Measurements from ENCODE around the gene BMX. TPM values are rescaled to one million over a fixed set of nuclear protein-coding genes. Genes with fewer than 3 reads are reported as not detected.

BMX gene
- total RNA-seq, 2 donors from 2014 or later: not detected

DNA sequence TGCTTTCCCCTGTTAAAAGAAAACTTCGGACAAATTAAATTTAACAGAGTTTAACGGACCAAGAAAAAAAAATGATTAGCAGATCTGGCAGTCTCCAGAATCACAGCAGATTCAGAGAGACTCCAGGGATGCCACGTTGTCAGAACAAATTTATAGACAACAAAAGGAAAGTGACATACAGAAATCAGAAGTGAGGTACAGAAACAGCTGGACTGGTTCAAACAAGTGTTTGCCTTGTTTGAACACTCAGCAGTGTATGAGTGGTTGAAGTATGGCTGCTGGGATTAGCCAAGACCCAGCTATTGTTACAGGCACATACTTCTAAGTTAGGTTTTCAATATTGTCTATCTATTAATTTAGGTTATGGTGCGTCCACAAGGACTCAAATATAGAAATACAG is 26.6 kb upstream of the BMX start:
- no peak for DNase-seq
- TF ChIP-seq, protein P1, sequence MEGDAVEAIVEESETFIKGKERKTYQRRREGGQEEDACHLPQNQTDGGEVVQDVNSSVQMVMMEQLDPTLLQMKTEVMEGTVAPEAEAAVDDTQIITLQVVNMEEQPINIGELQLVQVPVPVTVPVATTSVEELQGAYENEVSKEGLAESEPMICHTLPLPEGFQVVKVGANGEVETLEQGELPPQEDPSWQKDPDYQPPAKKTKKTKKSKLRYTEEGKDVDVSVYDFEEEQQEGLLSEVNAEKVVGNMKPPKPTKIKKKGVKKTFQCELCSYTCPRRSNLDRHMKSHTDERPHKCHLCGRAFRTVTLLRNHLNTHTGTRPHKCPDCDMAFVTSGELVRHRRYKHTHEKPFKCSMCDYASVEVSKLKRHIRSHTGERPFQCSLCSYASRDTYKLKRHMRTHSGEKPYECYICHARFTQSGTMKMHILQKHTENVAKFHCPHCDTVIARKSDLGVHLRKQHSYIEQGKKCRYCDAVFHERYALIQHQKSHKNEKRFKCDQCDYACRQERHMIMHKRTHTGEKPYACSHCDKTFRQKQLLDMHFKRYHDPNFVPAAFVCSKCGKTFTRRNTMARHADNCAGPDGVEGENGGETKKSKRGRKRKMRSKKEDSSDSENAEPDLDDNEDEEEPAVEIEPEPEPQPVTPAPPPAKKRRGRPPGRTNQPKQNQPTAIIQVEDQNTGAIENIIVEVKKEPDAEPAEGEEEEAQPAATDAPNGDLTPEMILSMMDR (conservative IDR thresholded peaks at IDR 0.05): no peak
- 84 to 98% methylated on average over 2 to 3 of the region's 4 CpGs for WGBS, 2 experiments (ENCODE audit: insufficient coverage in 1 of 2, insufficient read length in 1 of 2)
- H3K27ac ChIP-seq (ENCODE audit: low read depth, low read length): no peak overlapping the region
- H3K4me3 ChIP-seq (ENCODE audit: low read length): no peak overlapping the region
- no peaks in the 10 kb centered on the region for H3K36me3 ChIP-seq (ENCODE audit: control insufficient read depth, insufficient read depth, low read length)
- no peak overlapping the region for H3K9ac ChIP-seq (ENCODE audit: extremely low read depth, low read length, poor library complexity, severe bottlenecking)
- no peaks in the 10 kb centered on the region for H3K27me3 ChIP-seq (ENCODE audit: control insufficient read depth, insufficient read depth, low read length, poor library complexity, severe bottlenecking)
- H3K9me3 ChIP-seq (ENCODE audit: control insufficient read depth, low read length): no peaks in the 10 kb centered on the region
- no peaks in the 10 kb centered on the region for H3K9me3 Mint-ChIP-seq
- peaks cover 11% of the 10 kb centered on the region for H3K4me1 Mint-ChIP-seq
- no peaks in the 10 kb centered on the region for H3K4me1 ChIP-seq (ENCODE audit: control insufficient read depth, insufficient read depth, low read length)
- no peaks in the 10 kb centered on the region for H3K27me3 Mint-ChIP-seq (ENCODE audit: insufficient read depth)
- H3K36me3 Mint-ChIP-seq (ENCODE audit: low read depth): peaks cover 9% of the 10 kb centered on the region
- H3K4me3 Mint-ChIP-seq: no peak overlapping the region
- no peak overlapping the region for H3K27ac Mint-ChIP-seq

DNA sequence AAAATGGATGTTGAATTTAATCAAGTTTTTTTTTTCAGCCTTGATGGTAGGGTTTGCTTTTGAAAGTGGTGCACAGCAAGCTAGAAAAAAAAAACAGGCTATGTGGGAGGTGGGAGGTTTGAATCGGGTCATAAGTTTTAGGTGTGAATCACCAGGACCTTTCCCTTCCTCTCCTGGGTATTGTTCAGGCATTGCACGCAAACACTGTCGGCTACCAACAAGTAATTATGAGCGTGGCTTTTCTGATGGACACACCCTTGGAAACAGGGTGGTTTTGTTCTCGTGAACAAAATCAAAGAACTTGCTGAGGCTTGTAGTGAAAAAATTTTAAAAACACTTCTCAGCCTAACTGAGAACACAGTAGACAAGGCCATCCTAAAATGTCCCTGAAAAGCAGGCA is 25.6 kb upstream of the BMX start:
- TF ChIP-seq, protein P1 (conservative IDR thresholded peaks at IDR 0.05): no peak
- Histone ChIP-seq H3K27ac (ENCODE audit: low read depth, low read length) (no peak overlapping the region), H3K9me3 (ENCODE audit: control insufficient read depth, low read length) (no peaks in the 10 kb centered on the region), H3K27me3 (ENCODE audit: control insufficient read depth, insufficient read depth, low read length, poor library complexity, severe bottlenecking) (no peaks in the 10 kb centered on the region), H3K4me3 (ENCODE audit: low read length) (no peak overlapping the region), H3K4me1 (ENCODE audit: control insufficient read depth, insufficient read depth, low read length) (no peaks in the 10 kb centered on the region), H3K36me3 (ENCODE audit: control insufficient read depth, insufficient read depth, low read length) (no peaks in the 10 kb centered on the region), H3K9ac (ENCODE audit: extremely low read depth, low read length, poor library complexity, severe bottlenecking) (no peak overlapping the region)
- WGBS, 2 experiments (ENCODE audit: insufficient coverage in 1 of 2, insufficient read length in 1 of 2): 94% methylated on average over 5 of the region's 5 CpGs; no CpG with 5 or more reads in 1 of the 2 experiments
- no peaks in the 10 kb centered on the region for H3K27me3 Mint-ChIP-seq (ENCODE audit: insufficient read depth)
- H3K4me1 Mint-ChIP-seq: peaks cover 11% of the 10 kb centered on the region
- no peaks in the 10 kb centered on the region for H3K9me3 Mint-ChIP-seq
- peak overlapping the region; percentile 52 for H3K27ac Mint-ChIP-seq
- peaks cover 15% of the 10 kb centered on the region for H3K36me3 Mint-ChIP-seq (ENCODE audit: low read depth)
- no peak for DNase-seq
- no peak overlapping the region for H3K4me3 Mint-ChIP-seq

DNA sequence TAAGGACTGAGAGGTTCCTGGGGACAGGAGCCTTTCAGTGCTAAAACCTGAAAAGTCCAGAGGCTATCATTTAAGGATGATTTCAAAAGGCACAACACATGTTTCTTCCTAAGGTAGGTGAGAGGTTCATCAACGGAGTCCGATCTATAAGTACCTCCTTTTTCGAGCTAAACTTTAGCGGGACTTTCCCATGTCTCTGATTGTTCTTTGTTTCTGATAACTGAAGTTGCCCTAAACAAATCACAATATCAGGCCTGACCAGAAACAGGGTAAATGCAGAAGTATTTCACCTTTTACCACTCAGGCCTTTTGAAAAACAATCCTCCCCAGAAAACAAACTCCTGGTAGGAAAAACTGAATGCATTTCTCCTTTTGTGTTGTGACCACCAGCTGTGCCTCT is 25.1 kb upstream of the BMX start:
- Histone ChIP-seq H3K36me3 (ENCODE audit: control insufficient read depth, insufficient read depth, low read length) (no peaks in the 10 kb centered on the region), H3K27me3 (ENCODE audit: control insufficient read depth, insufficient read depth, low read length, poor library complexity, severe bottlenecking) (no peaks in the 10 kb centered on the region), H3K9ac (ENCODE audit: extremely low read depth, low read length, poor library complexity, severe bottlenecking) (no peak overlapping the region), H3K4me3 (ENCODE audit: low read length) (no peak overlapping the region), H3K9me3 (ENCODE audit: control insufficient read depth, low read length) (no peaks in the 10 kb centered on the region), H3K4me1 (ENCODE audit: control insufficient read depth, insufficient read depth, low read length) (no peaks in the 10 kb centered on the region), H3K27ac (ENCODE audit: low read depth, low read length) (no peak overlapping the region)
- no peaks in the 10 kb centered on the region for H3K27me3 Mint-ChIP-seq (ENCODE audit: insufficient read depth)
- H3K9me3 Mint-ChIP-seq: no peaks in the 10 kb centered on the region
- WGBS, 2 experiments (ENCODE audit: insufficient coverage in 1 of 2, insufficient read length in 1 of 2): 73 to 90% methylated on average over 3 to 4 of the region's 4 CpGs
- TF ChIP-seq, protein P1 (conservative IDR thresholded peaks at IDR 0.05): no peak
- H3K4me1 Mint-ChIP-seq: peaks cover 11% of the 10 kb centered on the region
- no peak for DNase-seq
- no peak overlapping the region for H3K4me3 Mint-ChIP-seq
- H3K36me3 Mint-ChIP-seq (ENCODE audit: low read depth): peaks cover 19% of the 10 kb centered on the region
- peak overlapping the region; percentile 52 for H3K27ac Mint-ChIP-seq
